ENCODE measurements around the gene PLD5. TPM values are rescaled to one million over a fixed set of nuclear protein-coding genes. Genes with fewer than 3 reads are reported as not detected.
"Not testable (repeated sequence)": the region's sequence is repeated elsewhere in the genome, so short reads cannot be mapped to it uniquely, and the experiment has no call there.

Gene PLD5
- total RNA-seq, 1 donor from 2014 or later = 0.24 TPM

DNA sequence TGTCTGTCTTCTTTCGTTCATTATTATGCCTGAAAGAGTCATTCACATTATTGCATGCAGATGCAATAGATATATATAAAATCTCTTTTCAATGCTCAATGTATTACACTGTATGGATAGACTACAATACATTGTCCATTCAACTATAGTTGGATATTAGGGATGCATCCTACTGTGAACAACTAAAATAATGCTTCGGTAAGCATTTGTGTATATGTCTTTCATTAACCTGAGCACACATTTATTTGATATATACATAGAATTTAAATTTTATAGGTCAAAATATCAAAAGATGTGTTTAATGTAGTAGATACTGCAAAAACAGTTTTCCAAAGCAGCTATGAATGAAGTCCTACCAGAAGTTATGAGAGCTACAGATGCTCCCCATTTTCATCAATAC lies 8.9 kb downstream of the PLD5 start:
- intact Hi-C loops (cut with DNase I) = no loop called here

DNA sequence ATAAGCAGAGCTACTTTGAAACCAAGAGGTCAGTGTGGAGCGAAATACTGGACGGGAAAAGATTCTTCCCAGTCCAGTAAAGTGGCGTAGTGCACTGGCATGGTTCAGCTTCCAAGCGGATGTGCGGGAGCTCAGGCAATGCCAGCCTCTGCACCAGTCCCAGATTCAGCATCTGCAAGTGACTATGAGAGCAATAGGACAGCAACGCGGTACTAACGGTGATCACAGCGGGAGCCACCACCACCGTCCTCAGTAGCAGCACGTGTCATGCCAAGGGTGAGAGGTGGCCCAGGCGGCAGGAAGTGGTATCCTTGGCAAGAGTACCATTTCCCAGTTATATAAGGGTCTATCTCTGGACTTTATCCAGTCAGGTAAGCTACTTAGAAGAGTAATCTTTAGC lies 17.8 kb downstream of the PLD5 start:
- DNase-seq (ENCODE audit: low spot score) = no peak
- intact Hi-C loops (cut with DNase I) = no loop called here

More for the DNA sequence above, 8.9 kb downstream of the PLD5 start:
- no peak for DNase-seq (ENCODE audit: low spot score)

DNA sequence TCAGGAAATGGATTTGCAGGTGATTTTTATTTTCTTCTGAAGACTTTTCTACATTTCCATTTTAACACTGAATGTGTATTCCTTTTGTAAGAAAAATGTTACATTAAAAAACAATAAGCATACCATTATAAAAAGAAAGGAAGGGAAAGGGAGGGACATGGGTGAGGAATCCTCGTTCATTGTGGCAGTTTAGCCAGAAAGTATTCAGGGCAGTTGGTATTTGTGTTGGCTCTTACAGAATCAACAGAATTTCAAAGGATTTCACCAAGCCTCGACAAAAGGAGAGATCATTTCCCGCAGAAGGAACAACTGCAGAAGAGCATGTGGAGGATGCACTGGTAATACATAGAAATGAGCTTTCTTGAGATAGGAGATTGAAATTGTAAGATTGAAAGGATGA lies 35.0 kb downstream of the PLD5 start:
- intact Hi-C loops (cut with DNase I) = no loop called here
- no peak for DNase-seq (ENCODE audit: low spot score)

DNA sequence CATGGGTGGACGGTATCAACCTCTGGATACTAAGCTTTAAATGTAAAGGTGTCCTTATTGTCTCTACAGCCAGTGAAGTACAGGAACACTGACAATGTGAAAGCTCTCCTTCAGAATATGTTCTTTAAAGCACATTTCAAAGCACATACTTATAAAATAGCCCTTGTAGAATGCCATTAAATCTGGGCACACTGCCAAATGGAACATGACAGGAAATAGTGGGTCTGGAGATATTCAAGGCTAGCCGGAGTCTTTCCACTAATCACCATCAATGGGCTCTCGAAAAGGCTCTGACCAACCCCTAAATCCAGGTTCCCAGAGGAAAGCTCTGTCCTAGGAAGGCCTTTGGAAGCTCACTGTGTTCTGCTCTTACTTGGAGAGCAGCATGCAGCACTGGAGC lies 46.6 kb downstream of the PLD5 start:
- intact Hi-C loops (cut with DNase I) = no loop called here

GRCh38 chr1:242470774-242471173 lies 53.7 kb downstream of the PLD5 start:
- DNase-seq (ENCODE audit: low spot score) = no peak
- intact Hi-C loops (cut with DNase I) = no loop called here

More for the DNA sequence above, 46.6 kb downstream of the PLD5 start:
- no peak for DNase-seq (ENCODE audit: low spot score)

DNA sequence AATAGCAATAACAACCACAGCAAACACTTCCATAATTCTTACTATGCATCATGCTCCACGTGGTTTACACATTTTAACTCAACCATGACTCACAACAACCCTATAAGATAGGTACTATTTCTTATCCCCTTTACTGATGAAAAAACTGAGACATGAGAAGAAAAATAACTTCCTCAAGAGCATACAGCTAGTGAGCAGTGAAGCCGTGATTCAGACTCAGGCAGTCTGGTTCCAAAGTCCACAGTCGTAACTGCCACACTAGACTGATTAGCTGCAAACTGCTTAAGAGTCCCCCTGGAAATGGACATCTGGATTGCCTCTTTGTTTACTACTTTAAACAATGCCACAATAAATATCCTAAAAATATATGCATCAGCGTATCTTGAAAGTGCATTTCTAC lies 55.7 kb downstream of the PLD5 start:
- intact Hi-C loops (cut with DNase I) = loop anchor here (10.0 kb wide), 1 partner anchor 856 kb away; no protein-coding TSS in a partner anchor
- DNase-seq (ENCODE audit: low spot score) = no peak

- intact Hi-C loops (cut with DNase I) = loop anchor here (10.0 kb wide), 1 partner anchor 857 kb away; no protein-coding TSS in a partner anchor
- DNase-seq (ENCODE audit: low spot score) = no peak
These were observed 56.8 kb downstream of the PLD5 start for GRCh38 chr1:242467556-242468145.

GRCh38 chr1:242462867-242463266 lies 61.6 kb downstream of the PLD5 start:
- intact Hi-C loops (cut with DNase I) = loop anchor here (10.0 kb wide), 1 partner anchor 862 kb away; no protein-coding TSS in a partner anchor
- DNase-seq (ENCODE audit: low spot score) = no peak

- intact Hi-C loops (cut with DNase I) = loop anchor here (10.0 kb wide), 1 partner anchor 865 kb away; no protein-coding TSS in a partner anchor
These were observed 64.8 kb downstream of the PLD5 start for GRCh38 chr1:242459740-242460139.

DNA sequence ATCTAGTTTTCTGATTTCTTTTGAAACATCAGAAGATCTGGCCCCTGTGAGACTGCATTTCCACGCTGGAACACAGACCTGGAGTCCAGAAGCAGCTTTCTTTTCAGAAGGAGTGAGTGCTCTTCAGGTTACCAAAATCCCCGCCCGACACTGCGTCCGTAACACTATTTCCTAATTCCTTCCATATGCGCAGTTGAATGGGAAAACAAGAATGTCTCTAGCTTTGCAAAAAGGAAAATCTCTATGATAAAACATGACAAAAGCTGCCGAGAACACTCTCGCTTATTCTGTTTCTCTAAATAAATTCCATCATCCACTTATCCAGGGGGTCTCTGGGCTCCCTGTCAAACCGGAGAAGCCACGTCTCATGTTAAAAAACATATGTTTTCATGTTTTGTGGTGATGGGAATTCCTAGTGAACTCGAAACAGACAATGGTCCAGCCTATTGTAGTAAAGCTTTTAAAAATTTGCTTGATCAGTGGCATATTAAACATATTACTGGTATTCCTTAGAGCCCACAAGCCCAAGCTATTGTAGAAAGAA lies 67.7 kb downstream of the PLD5 start:
- intact Hi-C loops (cut with DNase I) = no loop called here

More at GRCh38 chr1:242459740-242460139, 64.8 kb downstream of the PLD5 start:
- DNase-seq (ENCODE audit: low spot score) = not testable (repeated sequence)

DNA sequence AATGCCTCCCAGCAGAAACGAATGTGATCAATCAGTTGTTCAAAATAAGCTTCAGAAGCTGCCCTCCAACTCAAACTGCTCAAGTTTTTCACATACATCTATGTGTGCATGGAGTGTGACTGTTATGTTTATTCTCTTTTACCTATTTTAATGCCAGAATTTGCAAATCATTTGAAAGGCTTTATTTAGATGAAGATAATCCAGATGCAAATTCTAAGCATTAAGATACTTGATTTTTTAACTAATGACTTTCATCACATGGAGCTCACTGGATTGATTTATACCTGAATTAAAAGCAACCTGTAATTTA lies 69.5 kb downstream of the PLD5 start:
- intact Hi-C loops (cut with DNase I) = no loop called here

More for the DNA sequence above, 67.7 kb downstream of the PLD5 start:
- DNase-seq (ENCODE audit: low spot score) = no peak

GRCh38 chr1:242454262-242455051 lies 70.0 kb downstream of the PLD5 start:
- no peak for DNase-seq (ENCODE audit: low spot score)
- intact Hi-C loops (cut with DNase I) = no loop called here

More for the DNA sequence above, 69.5 kb downstream of the PLD5 start:
- DNase-seq (ENCODE audit: low spot score) = no peak

DNA sequence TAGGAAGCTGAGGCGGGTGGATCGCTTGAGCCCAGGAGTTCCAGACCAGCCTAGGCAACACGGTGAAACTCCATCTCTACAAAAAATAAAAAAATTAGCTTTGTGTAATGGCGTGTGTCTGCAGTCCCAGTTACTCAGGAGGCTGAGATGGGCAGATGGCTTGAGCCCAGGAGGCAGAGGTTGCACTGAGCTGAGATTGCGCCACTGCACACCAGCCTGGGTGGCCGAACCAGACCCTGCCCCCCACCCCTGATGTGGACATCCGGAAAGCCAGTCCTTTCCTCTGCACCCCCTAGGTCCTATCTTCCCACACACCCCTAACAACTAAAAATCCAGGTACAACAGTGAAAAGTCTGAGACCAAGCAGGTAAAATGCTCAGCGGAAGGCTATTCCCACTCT lies 71.9 kb downstream of the PLD5 start:
- intact Hi-C loops (cut with DNase I) = no loop called here
- DNase-seq (ENCODE audit: low spot score) = no peak

- DNase-seq (ENCODE audit: low spot score) = no peak
- intact Hi-C loops (cut with DNase I) = no loop called here
These were observed 74.8 kb downstream of the PLD5 start for GRCh38 chr1:242449661-242450060.

DNA sequence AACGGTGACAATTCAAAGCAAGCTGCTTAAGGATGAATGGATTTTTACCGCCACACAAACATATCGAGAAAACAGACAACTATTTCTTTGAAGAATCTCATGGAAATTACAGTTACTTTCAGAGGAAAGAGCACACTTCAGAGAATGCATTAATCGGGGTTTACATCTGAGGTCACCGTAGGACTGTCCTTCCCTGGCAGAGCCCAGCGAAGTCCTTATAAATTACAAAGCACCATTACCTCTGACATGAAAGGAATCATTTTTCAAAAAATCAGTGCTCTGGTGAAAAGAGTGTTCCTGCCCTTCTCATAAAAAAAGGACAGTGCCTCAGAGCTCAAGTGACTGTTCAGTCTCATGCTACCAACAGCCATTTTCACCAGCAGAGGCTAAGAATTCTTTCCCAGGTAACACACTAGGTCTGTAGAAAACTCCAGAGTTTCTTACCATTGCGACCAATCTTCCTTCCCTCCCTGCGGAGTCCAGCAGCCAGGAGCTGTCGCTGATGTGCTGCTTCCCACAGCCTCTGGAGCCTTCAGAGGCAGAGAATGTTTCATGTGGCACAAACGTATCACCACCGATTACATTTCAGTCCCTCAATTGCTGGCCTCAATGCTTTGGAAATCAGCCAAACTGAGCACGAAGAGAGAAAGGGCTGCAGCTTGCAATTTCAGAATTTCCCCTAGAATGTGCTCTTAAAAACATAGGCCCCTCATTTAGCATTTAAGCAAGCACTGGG lies 75.4 kb downstream of the PLD5 start:
- intact Hi-C loops (cut with DNase I) = no loop called here
- DNase-seq (ENCODE audit: low spot score) = no peak

DNA sequence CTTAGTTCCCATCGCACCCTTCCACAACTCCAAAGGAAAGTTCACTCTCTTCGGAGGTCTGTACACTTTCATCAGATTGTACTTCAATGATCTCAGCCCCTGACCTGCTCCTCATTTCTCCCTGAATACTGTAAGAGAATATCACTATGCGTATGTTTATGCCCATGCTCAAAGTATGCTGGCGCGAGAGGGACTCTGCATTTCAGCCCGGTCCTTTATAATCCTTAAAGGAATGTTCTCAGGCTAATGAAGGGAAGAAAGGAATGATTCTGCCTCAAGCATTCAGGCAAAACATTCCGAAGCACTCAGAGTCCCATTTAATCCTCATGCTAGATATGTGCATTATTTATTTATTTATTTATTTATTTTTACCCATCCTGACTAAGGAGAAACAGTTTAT lies 76.8 kb downstream of the PLD5 start:
- intact Hi-C loops (cut with DNase I) = no loop called here
- DNase-seq (ENCODE audit: low spot score) = no peak

- no peak for DNase-seq (ENCODE audit: low spot score)
- intact Hi-C loops (cut with DNase I) = no loop called here
These were observed 83.7 kb downstream of the PLD5 start for GRCh38 chr1:242440757-242441156.

GRCh38 chr1:242435200-242435599 lies 89.3 kb downstream of the PLD5 start:
- DNase-seq (ENCODE audit: low spot score) = no peak

GRCh38 chr1:242432491-242433095 lies 91.9 kb downstream of the PLD5 start:
- DNase-seq (ENCODE audit: low spot score) = no peak
- intact Hi-C loops (cut with DNase I) = no loop called here

More at GRCh38 chr1:242435200-242435599, 89.3 kb downstream of the PLD5 start:
- intact Hi-C loops (cut with DNase I) = no loop called here

GRCh38 chr1:242431786-242432185 lies 92.7 kb downstream of the PLD5 start:
- DNase-seq (ENCODE audit: low spot score) = no peak
- intact Hi-C loops (cut with DNase I) = no loop called here
